Measurements from ENCODE around the gene COPS8.

The COPS8 gene

DNA sequence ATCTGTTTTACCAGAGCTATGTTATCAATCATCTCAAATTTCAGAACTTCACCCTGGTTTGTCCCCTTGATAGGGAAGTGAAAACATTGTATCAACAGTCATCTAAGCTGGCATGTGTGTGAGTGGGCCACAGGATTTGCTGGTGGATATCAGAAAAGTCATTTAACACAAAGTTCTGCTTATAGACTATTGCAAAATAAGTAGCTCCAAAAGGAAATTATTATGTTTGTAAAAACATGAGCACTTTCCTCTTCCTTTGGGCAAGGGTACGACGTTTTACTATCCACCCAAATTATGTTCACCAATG lies 20.7 kb upstream of the COPS8 start:
- Histone ChIP-seq H3K9ac (ENCODE audit: low read length) (no peak overlapping the region), H2AFZ (ENCODE audit: low read depth, low read length) (no peak overlapping the region), H3K9me3 (ENCODE audit: insufficient read depth, low read length) (no peaks in the 10 kb centered on the region), H3K4me3 (ENCODE audit: low read length) (no peak overlapping the region), H3K27ac (ENCODE audit: low read length) (no peak overlapping the region), H3K36me3 (replicated peaks; ENCODE audit: low read depth, low read length) (no peaks in the 10 kb centered on the region), H3K4me1 (ENCODE audit: low read length) (peaks cover 13% of the 10 kb centered on the region), H3K27me3 (ENCODE audit: low read depth, low read length) (peaks cover 18% of the 10 kb centered on the region), H3K4me2 (ENCODE audit: low read length) (no peak overlapping the region), H3K79me2 (ENCODE audit: low read length) (no peaks in the 10 kb centered on the region), H4K20me1 (ENCODE audit: insufficient read depth, low read length) (no peaks in the 10 kb centered on the region; the same call in 1 of the 2 replicates)
- TF ChIP-seq, protein P1, sequence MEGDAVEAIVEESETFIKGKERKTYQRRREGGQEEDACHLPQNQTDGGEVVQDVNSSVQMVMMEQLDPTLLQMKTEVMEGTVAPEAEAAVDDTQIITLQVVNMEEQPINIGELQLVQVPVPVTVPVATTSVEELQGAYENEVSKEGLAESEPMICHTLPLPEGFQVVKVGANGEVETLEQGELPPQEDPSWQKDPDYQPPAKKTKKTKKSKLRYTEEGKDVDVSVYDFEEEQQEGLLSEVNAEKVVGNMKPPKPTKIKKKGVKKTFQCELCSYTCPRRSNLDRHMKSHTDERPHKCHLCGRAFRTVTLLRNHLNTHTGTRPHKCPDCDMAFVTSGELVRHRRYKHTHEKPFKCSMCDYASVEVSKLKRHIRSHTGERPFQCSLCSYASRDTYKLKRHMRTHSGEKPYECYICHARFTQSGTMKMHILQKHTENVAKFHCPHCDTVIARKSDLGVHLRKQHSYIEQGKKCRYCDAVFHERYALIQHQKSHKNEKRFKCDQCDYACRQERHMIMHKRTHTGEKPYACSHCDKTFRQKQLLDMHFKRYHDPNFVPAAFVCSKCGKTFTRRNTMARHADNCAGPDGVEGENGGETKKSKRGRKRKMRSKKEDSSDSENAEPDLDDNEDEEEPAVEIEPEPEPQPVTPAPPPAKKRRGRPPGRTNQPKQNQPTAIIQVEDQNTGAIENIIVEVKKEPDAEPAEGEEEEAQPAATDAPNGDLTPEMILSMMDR (IDR thresholded peaks at IDR 0.05; ENCODE audit: low read depth, low read length) = no peak
- no peak for TF ChIP-seq EZH2phosphoT487 (IDR thresholded peaks at IDR 0.05; ENCODE audit: low read depth)

DNA sequence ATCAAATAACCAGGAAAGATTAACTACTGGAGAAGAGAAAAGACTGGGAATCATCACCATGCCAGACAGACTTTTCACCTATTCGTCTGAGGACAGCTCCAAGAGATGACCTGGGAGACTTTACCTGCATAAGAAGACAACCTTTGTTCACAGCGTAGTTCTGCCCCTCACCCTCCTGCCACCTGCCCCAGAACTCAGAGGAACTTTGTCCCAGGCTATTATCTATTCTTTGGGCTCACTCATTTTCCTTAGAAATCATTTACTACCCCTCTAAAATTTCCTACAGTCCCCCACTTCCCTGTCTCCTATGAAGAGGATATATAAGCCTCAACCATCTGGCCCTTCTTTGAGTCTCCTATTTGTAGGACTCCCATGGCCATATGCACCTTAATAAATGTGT lies 19.3 kb upstream of the COPS8 start:
- Histone ChIP-seq H3K4me2 (ENCODE audit: low read length) (no peak overlapping the region), H3K79me2 (ENCODE audit: low read length) (no peaks in the 10 kb centered on the region), H3K9me3 (ENCODE audit: insufficient read depth, low read length) (no peaks in the 10 kb centered on the region), H2AFZ (ENCODE audit: low read depth, low read length) (no peak overlapping the region), H3K27ac (ENCODE audit: low read length) (no peak overlapping the region), H3K36me3 (replicated peaks; ENCODE audit: low read depth, low read length) (no peaks in the 10 kb centered on the region), H3K27me3 (ENCODE audit: low read depth, low read length) (peaks cover 7% of the 10 kb centered on the region; the same call in 1 of the 2 replicates), H3K4me1 (ENCODE audit: low read length) (peaks cover 7% of the 10 kb centered on the region), H3K4me3 (ENCODE audit: low read length) (no peak overlapping the region), H4K20me1 (ENCODE audit: insufficient read depth, low read length) (no peaks in the 10 kb centered on the region), H3K9ac (ENCODE audit: low read length) (no peak overlapping the region)
- TF ChIP-seq, protein P1 (IDR thresholded peaks at IDR 0.05; ENCODE audit: low read depth, low read length) = no peak
- TF ChIP-seq EZH2phosphoT487 (IDR thresholded peaks at IDR 0.05; ENCODE audit: low read depth) = no peak

DNA sequence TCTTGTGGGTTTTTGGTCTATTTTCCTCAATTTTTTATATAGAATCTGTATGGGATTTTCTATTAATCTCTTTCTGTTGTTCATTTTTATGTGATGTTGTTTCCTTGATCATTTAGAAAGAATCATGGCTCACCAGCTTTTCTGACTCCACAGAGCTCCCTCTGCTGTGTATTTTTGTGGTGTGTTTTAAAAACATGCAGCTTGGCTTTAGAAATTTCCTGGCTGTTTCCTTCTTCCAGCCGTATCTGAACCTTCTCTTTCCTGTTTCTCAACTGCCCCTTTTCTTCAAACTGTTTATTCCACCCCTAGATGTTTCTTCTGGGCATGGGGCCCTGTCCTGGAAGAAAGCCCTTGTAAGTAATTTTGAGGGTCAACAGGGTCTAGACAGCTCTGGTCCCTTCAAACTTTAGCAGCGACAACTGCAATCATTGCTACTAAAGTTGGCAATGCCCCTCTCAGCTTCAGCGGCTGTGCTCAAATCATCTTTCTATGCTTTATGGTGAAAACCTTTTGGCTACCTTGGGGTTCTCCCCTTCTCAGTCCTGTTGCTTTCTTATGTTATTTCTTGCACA lies 17.6 kb upstream of the COPS8 start:
- TF ChIP-seq EZH2phosphoT487 (IDR thresholded peaks at IDR 0.05; ENCODE audit: low read depth) = no peak
- TF ChIP-seq, protein P1 (IDR thresholded peaks at IDR 0.05; ENCODE audit: low read depth, low read length) = no peak
- Histone ChIP-seq H4K20me1 (ENCODE audit: insufficient read depth, low read length) (no peaks in the 10 kb centered on the region), H2AFZ (ENCODE audit: low read depth, low read length) (no peak overlapping the region), H3K79me2 (ENCODE audit: low read length) (no peaks in the 10 kb centered on the region), H3K9ac (ENCODE audit: low read length) (no peak overlapping the region), H3K27me3 (ENCODE audit: low read depth, low read length) (no peaks in the 10 kb centered on the region), H3K4me3 (ENCODE audit: low read length) (no peak overlapping the region), H3K4me1 (ENCODE audit: low read length) (peaks cover 7% of the 10 kb centered on the region), H3K4me2 (ENCODE audit: low read length) (no peak overlapping the region), H3K9me3 (ENCODE audit: insufficient read depth, low read length) (no peaks in the 10 kb centered on the region), H3K27ac (ENCODE audit: low read length) (no peak overlapping the region), H3K36me3 (replicated peaks; ENCODE audit: low read depth, low read length) (no peaks in the 10 kb centered on the region)

DNA sequence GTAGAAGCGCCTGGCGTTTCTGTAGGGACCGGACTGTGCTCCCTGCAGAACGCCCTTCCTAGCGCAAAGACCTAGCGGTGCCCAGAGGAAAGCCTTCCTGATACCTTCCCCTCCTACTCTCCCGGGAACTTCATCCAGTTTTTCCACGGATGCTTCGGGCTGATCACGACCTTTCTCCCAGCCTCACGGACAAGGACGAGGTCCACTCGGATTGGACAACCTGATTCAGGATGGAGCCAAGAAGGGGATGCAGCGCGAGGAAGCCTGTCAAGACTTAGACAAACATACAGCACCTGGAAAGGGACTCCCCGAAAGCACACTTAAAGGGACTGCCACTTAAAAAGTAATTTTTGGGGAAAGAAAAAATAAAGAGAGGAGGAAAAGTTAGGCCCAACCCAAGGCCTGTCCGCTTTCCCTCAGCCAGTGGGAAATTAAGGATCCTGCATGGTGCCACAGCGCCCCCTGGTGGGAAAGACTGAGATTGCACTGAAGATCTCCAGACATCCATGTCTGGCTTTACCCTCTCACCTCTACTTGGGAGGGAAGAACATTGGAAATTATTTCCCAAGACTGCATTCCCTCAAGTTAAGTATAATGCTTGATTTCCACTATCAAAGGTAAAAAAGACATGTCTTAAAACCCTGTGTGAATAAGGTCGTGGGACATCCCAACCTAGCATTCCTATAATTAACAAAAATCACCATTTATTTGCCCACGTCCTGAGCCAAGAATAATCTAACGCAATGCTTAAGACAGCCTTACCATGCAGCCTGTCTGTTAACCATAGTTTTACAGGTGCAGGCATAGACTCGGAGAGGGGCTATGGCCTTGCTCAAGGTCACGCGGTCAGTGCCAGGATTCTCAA lies 13.4 kb upstream of the COPS8 start:
- Histone ChIP-seq H3K36me3 (replicated peaks; ENCODE audit: low read depth, low read length) (no peaks in the 10 kb centered on the region), H3K4me1 (ENCODE audit: low read length) (no peaks in the 10 kb centered on the region), H3K79me2 (ENCODE audit: low read length) (no peaks in the 10 kb centered on the region), H2AFZ (ENCODE audit: low read depth, low read length) (no peak overlapping the region), H3K9me3 (ENCODE audit: insufficient read depth, low read length) (no peaks in the 10 kb centered on the region), H3K4me3 (ENCODE audit: low read length) (no peak overlapping the region), H3K27me3 (ENCODE audit: low read depth, low read length) (no peaks in the 10 kb centered on the region), H3K9ac (ENCODE audit: low read length) (no peak overlapping the region), H3K4me2 (ENCODE audit: low read length) (no peak overlapping the region), H3K27ac (ENCODE audit: low read length) (no peak overlapping the region), H4K20me1 (ENCODE audit: insufficient read depth, low read length) (no peaks in the 10 kb centered on the region)
- TF ChIP-seq EZH2phosphoT487 (IDR thresholded peaks at IDR 0.05; ENCODE audit: low read depth) = no peak
- TF ChIP-seq, protein P1 (IDR thresholded peaks at IDR 0.05; ENCODE audit: low read depth, low read length) = peak; percentile 84
